Mesenchymal stem cell (in vitro differentiated cells and primary cell): Measurements from ENCODE around the gene DCAF12L2. TPM values are rescaled to one million over a fixed set of nuclear protein-coding genes. Genes with fewer than 3 reads are reported as not detected.
"Not testable (repeated sequence)": the region's sequence is repeated elsewhere in the genome, so short reads cannot be mapped to it uniquely, and the experiment has no call there.

Experiments
- DNase-seq: peaks from one replicate; pipeline ENCODE4 v3.0.0-alpha.2; 2013
- H2AFZ ChIP-seq: one replicate; pipeline ENCODE4 v1.6.1; 2013; ENCODE audit warnings: low read depth, mild to moderate bottlenecking, control low read depth, inconsistent platforms, low read length, moderate library complexity
- H2AK5ac ChIP-seq: 2 replicates; pipeline ENCODE4 v1.6.1; 2013; ENCODE audit warnings: low read length, moderate library complexity, mild to moderate bottlenecking, inconsistent platforms; ENCODE audit not compliant: severe bottlenecking
- H2BK120ac ChIP-seq: one replicate; pipeline ENCODE4 v1.6.1; 2013; ENCODE audit warnings: low read depth, mild to moderate bottlenecking, inconsistent platforms, low read length, moderate library complexity
- H2BK12ac ChIP-seq, 2 experiments: one replicate each; pipeline ENCODE4 v1.6.1; 2013; ENCODE audit warnings: inconsistent platforms in 2 of 2, low read length in 2 of 2, mild to moderate bottlenecking in 2 of 2, moderate library complexity in 2 of 2, control low read depth in 1 of 2
- H2BK15ac ChIP-seq: one replicate; pipeline ENCODE4 v1.6.1; 2013; ENCODE audit warnings: mild to moderate bottlenecking, low read depth, inconsistent platforms; ENCODE audit not compliant: poor library complexity, severe bottlenecking
- H2BK5ac ChIP-seq: 2 replicates; pipeline ENCODE4 v1.6.1; 2013; ENCODE audit warnings: low read depth, mild to moderate bottlenecking, low read length, control low read depth, inconsistent platforms; ENCODE audit not compliant: poor library complexity, severe bottlenecking
- H3K14ac ChIP-seq, 2 experiments: one replicate each; pipeline ENCODE4 v1.6.1; 2013; ENCODE audit warnings: inconsistent platforms in 2 of 2, low read length in 2 of 2, control low read depth in 1 of 2, mild to moderate bottlenecking in 1 of 2, moderate library complexity in 1 of 2
- H3K18ac ChIP-seq, 2 experiments: one replicate each; pipeline ENCODE4 v1.6.1; 2013; ENCODE audit warnings: inconsistent platforms in 2 of 2, low read length in 2 of 2, control low read depth in 1 of 2, low read depth in 1 of 2, mild to moderate bottlenecking in 1 of 2
- H3K23ac ChIP-seq, 2 experiments: one replicate each; pipeline ENCODE4 v1.6.1; 2013; ENCODE audit warnings: inconsistent platforms in 2 of 2, low read length in 2 of 2, mild to moderate bottlenecking in 2 of 2, moderate library complexity in 2 of 2, control low read depth in 1 of 2
- H3K27ac ChIP-seq: 2 replicates; pipeline ENCODE4 v1.5.1; 2013; ENCODE audit warnings: mild to moderate bottlenecking, moderate library complexity, low read length, control low read depth, inconsistent platforms; ENCODE audit not compliant: poor library complexity, severe bottlenecking
- H3K27me3 ChIP-seq, 2 experiments: 2 replicates each; pipeline versions ENCODE4 v1.6.1 to v1.7.0; 2013; ENCODE audit warnings: low read length in 2 of 2, mild to moderate bottlenecking in 2 of 2, moderate library complexity in 2 of 2, control low read depth in 1 of 2, inconsistent platforms in 1 of 2; ENCODE audit not compliant: control insufficient read depth in 1 of 2, insufficient read depth in 1 of 2
- H3K36me3 ChIP-seq, 2 experiments: 2 replicates each; pipeline versions ENCODE4 v1.6.1 to v1.7.0; 2013; ENCODE audit warnings: low read length in 2 of 2, control low read depth in 1 of 2, inconsistent platforms in 1 of 2, low read depth in 1 of 2, mild to moderate bottlenecking in 1 of 2; ENCODE audit not compliant: insufficient read depth in 2 of 2, control insufficient read depth in 1 of 2
- H3K4ac ChIP-seq, 2 experiments: one replicate each; pipeline ENCODE4 v1.6.1; 2013; ENCODE audit warnings: inconsistent platforms in 2 of 2, low read length in 2 of 2, mild to moderate bottlenecking in 2 of 2, moderate library complexity in 2 of 2, control low read depth in 1 of 2, low read depth in 1 of 2
- H3K4me1 ChIP-seq: 2 replicates; pipeline ENCODE4 v1.6.1; 2013; ENCODE audit warnings: low read depth, low read length, control low read depth; ENCODE audit not compliant: control insufficient read depth, insufficient read depth
- H3K4me2 ChIP-seq: 2 replicates; pipeline ENCODE4 v1.6.1; 2013; ENCODE audit warnings: low read length, mild to moderate bottlenecking, inconsistent platforms; ENCODE audit not compliant: poor library complexity, severe bottlenecking
- H3K4me3 ChIP-seq, 2 experiments: 2 replicates each; pipeline versions ENCODE4 v1.5.1 to v1.7.0; 2013; ENCODE audit warnings: low read length in 2 of 2, mild to moderate bottlenecking in 2 of 2, control low read depth in 1 of 2, low read depth in 1 of 2; ENCODE audit not compliant: insufficient read depth in 1 of 2
- H3K79me1 ChIP-seq: replicated peaks from 2 replicates; pipeline ENCODE4 v1.6.1; 2013; ENCODE audit warnings: mild to moderate bottlenecking, control low read depth, low read length, inconsistent platforms; ENCODE audit not compliant: poor library complexity, severe bottlenecking
- H3K9ac ChIP-seq: 2 replicates; pipeline ENCODE4 v1.7.0; 2013; ENCODE audit warnings: mild to moderate bottlenecking, low read length, moderate library complexity
- H3K9me3 ChIP-seq: 2 replicates; pipeline ENCODE4 v1.7.0; 2013; ENCODE audit warnings: mild to moderate bottlenecking, low read length; ENCODE audit not compliant: control insufficient read depth
- H4K8ac ChIP-seq: one replicate; pipeline ENCODE4 v1.6.1; 2013; ENCODE audit warnings: inconsistent platforms, mild to moderate bottlenecking, low read length, moderate library complexity
- H4K91ac ChIP-seq: one replicate; pipeline ENCODE4 v1.6.1; 2013; ENCODE audit warnings: mild to moderate bottlenecking, low read length, inconsistent platforms
- WGBS: methylation state at CpG from one replicate; pipeline ENCODE4 v1.1.7; 2013; ENCODE audit warnings: mixed read lengths; 5-methylcytosine and 5-hydroxymethylcytosine counted together
- polyA plus RNA-seq, 2 experiments: library from polyadenylated mRNA; stranded (reverse); fragments of 200-250 nt; gene quantifications; one replicate each; pipeline ENCODE4 v1.2.3, GENCODE V29; 2013

DCAF12L2 gene
- polyA plus RNA-seq (2013, experiment 1 of 2), result not detected
- not detected for polyA plus RNA-seq (2013, experiment 2 of 2)

- DNase-seq, result no peak
- H3K14ac ChIP-seq, result no peak within 1 kb of the TSS
- H3K4ac ChIP-seq, result no peak within 1 kb of the TSS
- no peak within 1 kb of the TSS for H2AFZ ChIP-seq
- H2BK5ac ChIP-seq, result no peak within 1 kb of the TSS
- no peak within 1 kb of the TSS for H3K27ac ChIP-seq
- no peak within 1 kb of the TSS for H2BK15ac ChIP-seq
- no peak within 1 kb of the TSS for H4K8ac ChIP-seq
- H3K79me1 ChIP-seq, result no peaks in the 10 kb centered on the region
- 1% methylated on average over 20 of the region's 91 CpGs for WGBS
- no peak within 1 kb of the TSS for H3K18ac ChIP-seq
- H2BK120ac ChIP-seq, result no peak within 1 kb of the TSS
- peak within 1 kb of the TSS; percentile 56 for H3K4me2 ChIP-seq
- no peaks in the 10 kb centered on the region for H3K27me3 ChIP-seq
- no peaks in the 10 kb centered on the region for H3K9me3 ChIP-seq
- peaks cover 7% of the 10 kb centered on the region for H3K4me1 ChIP-seq
- H4K91ac ChIP-seq, result no peak within 1 kb of the TSS
- peak within 1 kb of the TSS; percentile 59 to 75 for H3K4me3 ChIP-seq
- peak within 1 kb of the TSS; percentile 43 for H3K9ac ChIP-seq
- H2AK5ac ChIP-seq, result no peak within 1 kb of the TSS
- H3K36me3 ChIP-seq, result no peaks in the 10 kb centered on the region
- no peak within 1 kb of the TSS for H3K23ac ChIP-seq
- no peak within 1 kb of the TSS for H2BK12ac ChIP-seq
Observed at GRCh38 chrX:126165721-126166461, at the start of gene DCAF12L2. Gene DCAF12L2 (minus strand): TSS chrX:126166289. CDS start chrX:126165924, 365 bp downstream.

- not testable (repeated sequence) for H4K91ac ChIP-seq, H2BK12ac ChIP-seq, H3K23ac ChIP-seq, H2BK5ac ChIP-seq, H3K4me2 ChIP-seq, H3K27me3 ChIP-seq, H4K8ac ChIP-seq, H3K79me1 ChIP-seq, DNase-seq, H2BK15ac ChIP-seq, H3K36me3 ChIP-seq, H3K4me3 ChIP-seq, H3K18ac ChIP-seq, H3K4ac ChIP-seq, H2AK5ac ChIP-seq, H3K9me3 ChIP-seq, H3K9ac ChIP-seq, H3K14ac ChIP-seq, H2BK120ac ChIP-seq, H2AFZ ChIP-seq, H3K4me1 ChIP-seq, H3K27ac ChIP-seq
- 93% methylated on average over 15 of the region's 21 CpGs for WGBS
Observed at GRCh38 chrX:126190888-126191287, 24.8 kb upstream of the DCAF12L2 start.

GRCh38 chrX:126177133-126177840, 11.2 kb upstream of the DCAF12L2 start:
- DNase-seq, result no peak
- Histone ChIP-seq H3K79me1 (no peaks in the 10 kb centered on the region), H3K36me3 (no peaks in the 10 kb centered on the region), H3K27ac (no peak overlapping the region), H3K4ac (no peak overlapping the region), H3K9me3 (no peaks in the 10 kb centered on the region), H4K8ac (no peak overlapping the region), H2AK5ac (no peak overlapping the region), H3K23ac (no peak overlapping the region), H3K14ac (no peak overlapping the region), H3K4me1 (no peaks in the 10 kb centered on the region), H2BK5ac (no peak overlapping the region), H2BK15ac (no peak overlapping the region), H3K9ac (no peak overlapping the region), H4K91ac (no peak overlapping the region), H3K4me3 (no peak overlapping the region), H2AFZ (no peak overlapping the region), H2BK12ac (no peak overlapping the region), H2BK120ac (no peak overlapping the region), H3K27me3 (no peaks in the 10 kb centered on the region), H3K18ac (no peak overlapping the region), H3K4me2 (no peak overlapping the region)
- WGBS, result 80% methylated on average over 2 of the region's 4 CpGs

- no peak overlapping the region for H2AK5ac ChIP-seq
- no peak overlapping the region for H3K4me3 ChIP-seq
- H3K4me1 ChIP-seq, result peaks cover 3% of the 10 kb centered on the region
- H2BK12ac ChIP-seq, result no peak overlapping the region
- DNase-seq, result no peak
- H3K14ac ChIP-seq, result no peak overlapping the region
- no peak overlapping the region for H4K8ac ChIP-seq
- no peaks in the 10 kb centered on the region for H3K36me3 ChIP-seq
- H3K4ac ChIP-seq, result no peak overlapping the region
- no peak overlapping the region for H3K27ac ChIP-seq
- no peak overlapping the region for H4K91ac ChIP-seq
- H2AFZ ChIP-seq, result no peak overlapping the region
- H2BK120ac ChIP-seq, result no peak overlapping the region
- no peak overlapping the region for H3K4me2 ChIP-seq
- H3K79me1 ChIP-seq, result no peaks in the 10 kb centered on the region
- H3K9ac ChIP-seq, result no peak overlapping the region
- no peak overlapping the region for H3K18ac ChIP-seq
- no CpG with 5 or more reads among the region's 2 CpGs for WGBS
- H2BK5ac ChIP-seq, result no peak overlapping the region
- no peaks in the 10 kb centered on the region for H3K9me3 ChIP-seq
- H3K27me3 ChIP-seq, result no peaks in the 10 kb centered on the region
- no peak overlapping the region for H2BK15ac ChIP-seq
- H3K23ac ChIP-seq, result no peak overlapping the region
Observed at GRCh38 chrX:126170720-126171119, 4.6 kb upstream of the DCAF12L2 start.
